CD4-positive, CD25-positive, alpha-beta regulatory T cell (primary cell): ENCODE results near the gene RASGRF1. TPM values are rescaled to one million over a fixed set of nuclear protein-coding genes. Genes with fewer than 3 reads are reported as not detected.

ENCODE experiments used
- ATAC-seq, 2 donors: fragments of 150-1000 bp; cut with Tn5 transposase; one replicate each; pipeline ENCODE4 v1.10.0; 2021; ENCODE audit warnings: low read depth in 2 of 2, moderate number of reproducible peaks in 2 of 2, moderate library complexity in 1 of 2
- DNase-seq, 3 donors: peaks; one replicate each; pipeline versions ENCODE4 v3.0.0 to v3.0.0-alpha.2; 2012 to 2022; ENCODE audit warnings: mixed read lengths in 1 of 3
- H3K27ac ChIP-seq: one replicate; pipeline ENCODE4 v1.7.0; 2013; ENCODE audit warnings: mild to moderate bottlenecking, low read length; ENCODE audit not compliant: insufficient read depth, poor library complexity, severe bottlenecking
- H3K27me3 ChIP-seq: one replicate; pipeline ENCODE4 v1.7.0; 2013; ENCODE audit warnings: low read length; ENCODE audit not compliant: control insufficient read depth, insufficient read depth
- H3K36me3 ChIP-seq: one replicate; pipeline ENCODE4 v1.7.0; 2013; ENCODE audit warnings: mild to moderate bottlenecking, low read length, moderate library complexity; ENCODE audit not compliant: control insufficient read depth, insufficient read depth
- H3K4me1 ChIP-seq: 2 replicates; pipeline ENCODE4 v1.7.0; 2013; ENCODE audit warnings: mild to moderate bottlenecking, low read length; ENCODE audit not compliant: insufficient read depth, control insufficient read depth, poor library complexity, severe bottlenecking
- H3K4me3 ChIP-seq: one replicate; pipeline ENCODE4 v1.7.0; 2013; ENCODE audit warnings: low read depth, mild to moderate bottlenecking, low read length, moderate library complexity
- H3K9me3 ChIP-seq, 2 experiments: 1 replicate in 1 of 2; 2 replicates in 1 of 2; pipeline ENCODE4 v1.7.0; 2013; ENCODE audit warnings: low read length in 2 of 2, mild to moderate bottlenecking in 1 of 2, moderate library complexity in 1 of 2; ENCODE audit not compliant: control insufficient read depth in 2 of 2
- H3K27ac Mint-ChIP-seq, 3 donors: one replicate each; pipeline ENCODE4 v1.8.0; 2020 to 2022; ENCODE audit warnings: mild to moderate bottlenecking in 3 of 3, mixed read lengths in 3 of 3, moderate library complexity in 2 of 3
- H3K27me3 Mint-ChIP-seq: one replicate; pipeline ENCODE4 v1.8.0; 2022; ENCODE audit warnings: mild to moderate bottlenecking, mixed read lengths
- H3K36me3 Mint-ChIP-seq: one replicate; pipeline ENCODE4 v1.8.0; 2020; ENCODE audit warnings: mixed read lengths
- H3K4me1 Mint-ChIP-seq, 4 donors: one replicate each; pipeline ENCODE4 v1.8.0; 2020 to 2022; ENCODE audit warnings: mixed read lengths in 4 of 4, mild to moderate bottlenecking in 1 of 4
- H3K4me3 Mint-ChIP-seq, 4 donors: one replicate each; pipeline ENCODE4 v1.8.0; 2020 to 2022; ENCODE audit warnings: mild to moderate bottlenecking in 4 of 4, mixed read lengths in 4 of 4, moderate library complexity in 3 of 4
- H3K9me3 Mint-ChIP-seq, 7 donors: one replicate each; pipeline ENCODE4 v1.8.0; 2020 to 2022; ENCODE audit warnings: mixed read lengths in 7 of 7, mild to moderate bottlenecking in 3 of 7, moderate library complexity in 2 of 7
- polyA plus RNA-seq, 4 donors: library from polyadenylated mRNA; unstranded; fragments of 300-500 nt; fragmentation: Illumina TruSeq; gene quantifications; one replicate each; pipeline ENCODE4 v1.2.3, GENCODE V29; 2021
- total RNA-seq: library from RNA; stranded (reverse); gene quantifications from one replicate; pipeline ENCODE4 v1.2.3, GENCODE V29; 2022

The RASGRF1 gene
- total and polyA plus RNA-seq, 5 donors from 2014 or later, result not detected

- no peaks in the 10 kb centered on the region for H3K36me3 Mint-ChIP-seq
Observed at GRCh38 chr15:78979456-78980320, 110.9 kb downstream of the RASGRF1 start.

GRCh38 chr15:78978601-78979179 lies 111.9 kb downstream of the RASGRF1 start:
- no peak for DNase-seq
- no peak overlapping the region for H3K4me3 ChIP-seq

More at GRCh38 chr15:78979456-78980320, 110.9 kb downstream of the RASGRF1 start:
- ATAC-seq, result no peak
- Histone ChIP-seq H3K4me3 (no peak overlapping the region), H3K36me3 (no peaks in the 10 kb centered on the region), H3K9me3 (no peaks in the 10 kb centered on the region), H3K27me3 (no peaks in the 10 kb centered on the region), H3K27ac (no peak overlapping the region), H3K4me1 (no peaks in the 10 kb centered on the region)
- Mint-ChIP-seq H3K9me3 (no peaks in the 10 kb centered on the region), H3K4me3 (no peak overlapping the region), H3K27ac (no peak overlapping the region), H3K4me1 (peaks cover 0 to 9% (median 6%) of the 10 kb centered on the region in 4 donors), H3K27me3 (peaks cover 6% of the 10 kb centered on the region)
- DNase-seq, result peak in 2 of 3 donors; percentile 11 to 64

DNA sequence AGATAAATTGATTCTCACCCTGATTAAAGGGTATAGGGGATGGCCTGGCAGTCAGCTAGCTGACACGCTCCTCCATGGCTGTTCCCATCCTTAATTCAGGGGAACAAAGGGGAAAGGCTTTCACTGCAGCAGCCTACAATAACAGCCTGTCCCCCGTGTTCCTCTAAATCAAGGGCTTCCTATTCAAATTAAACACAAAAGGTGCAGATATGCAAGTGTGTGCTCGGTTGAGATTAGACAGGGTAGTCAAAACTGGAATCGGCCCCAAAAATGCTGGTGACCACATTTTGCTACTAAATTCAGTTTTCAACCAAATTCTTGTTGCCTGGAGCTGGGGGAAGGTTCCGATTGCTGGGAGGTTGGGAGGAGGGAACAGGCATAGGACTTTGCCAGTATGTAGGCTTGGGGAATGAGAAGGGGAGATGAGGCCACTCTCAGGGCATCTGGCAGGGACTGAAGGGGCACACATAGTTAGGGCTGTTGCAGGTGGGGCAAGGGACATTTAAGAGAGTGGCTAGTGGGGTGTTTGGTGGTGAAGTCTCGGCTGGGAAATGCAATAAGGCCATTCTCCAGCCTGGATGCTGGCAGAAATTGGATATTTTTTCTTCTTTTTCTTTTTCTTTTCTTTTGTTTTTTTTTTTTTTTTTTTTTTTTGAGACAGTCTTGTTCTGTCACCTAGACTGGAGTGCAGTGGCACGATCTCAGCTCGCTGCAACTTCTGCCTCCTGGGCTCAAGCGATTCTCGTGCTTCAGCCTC lies 112.8 kb downstream of the RASGRF1 start:
- ATAC-seq, result no peak
- Mint-ChIP-seq H3K4me1 (peaks cover 0 to 9% (median 6%) of the 10 kb centered on the region in 4 donors), H3K36me3 (no peaks in the 10 kb centered on the region), H3K4me3 (no peak overlapping the region), H3K27me3 (peaks cover 6% of the 10 kb centered on the region), H3K9me3 (peaks cover 0 to 3% (median 0%) of the 10 kb centered on the region in 7 donors), H3K27ac (no peak overlapping the region)
- H3K4me1 ChIP-seq, result no peaks in the 10 kb centered on the region
- H3K9me3 ChIP-seq, result no peaks in the 10 kb centered on the region
- H3K27ac ChIP-seq, result no peak overlapping the region
- no peaks in the 10 kb centered on the region for H3K27me3 ChIP-seq
- H3K36me3 ChIP-seq, result no peaks in the 10 kb centered on the region
- H3K4me3 ChIP-seq, result no peak overlapping the region
- no peak for DNase-seq

More at GRCh38 chr15:78978601-78979179, 111.9 kb downstream of the RASGRF1 start:
- ATAC-seq, result no peak
- Mint-ChIP-seq H3K27me3 (peaks cover 6% of the 10 kb centered on the region), H3K9me3 (peaks cover 0 to 3% (median 0%) of the 10 kb centered on the region in 7 donors), H3K36me3 (no peaks in the 10 kb centered on the region), H3K27ac (no peak overlapping the region), H3K4me3 (no peak overlapping the region), H3K4me1 (peaks cover 0 to 9% (median 6%) of the 10 kb centered on the region in 4 donors)
- no peaks in the 10 kb centered on the region for H3K4me1 ChIP-seq
- no peaks in the 10 kb centered on the region for H3K36me3 ChIP-seq
- no peak overlapping the region for H3K27ac ChIP-seq
- no peaks in the 10 kb centered on the region for H3K9me3 ChIP-seq
- no peaks in the 10 kb centered on the region for H3K27me3 ChIP-seq

GRCh38 chr15:78977091-78977571 lies 113.4 kb downstream of the RASGRF1 start:
- H3K9me3 Mint-ChIP-seq, result peaks cover 0 to 3% (median 0%) of the 10 kb centered on the region in 7 donors
- no peaks in the 10 kb centered on the region for H3K36me3 ChIP-seq
- H3K27me3 ChIP-seq, result no peaks in the 10 kb centered on the region
- H3K27ac ChIP-seq, result no peak overlapping the region
- no peak overlapping the region for H3K4me3 Mint-ChIP-seq
- no peaks in the 10 kb centered on the region for H3K9me3 ChIP-seq
- DNase-seq, result peak in 1 of 3 donors; percentile 34
- no peaks in the 10 kb centered on the region for H3K36me3 Mint-ChIP-seq
- H3K27me3 Mint-ChIP-seq, result peaks cover 6% of the 10 kb centered on the region
- H3K4me3 ChIP-seq, result no peak overlapping the region
- no peaks in the 10 kb centered on the region for H3K4me1 ChIP-seq
- H3K27ac Mint-ChIP-seq, result no peak overlapping the region
- H3K4me1 Mint-ChIP-seq, result peaks cover 0 to 9% (median 6%) of the 10 kb centered on the region in 4 donors
- ATAC-seq, result peak in 1 of 2 donors; percentile 58

GRCh38 chr15:78976691-78977090 lies 113.9 kb downstream of the RASGRF1 start:
- DNase-seq (no peak), ATAC-seq (no peak)
- no peaks in the 10 kb centered on the region for H3K4me1 ChIP-seq
- H3K27me3 Mint-ChIP-seq, result peaks cover 6% of the 10 kb centered on the region
- no peak overlapping the region for H3K27ac Mint-ChIP-seq
- H3K36me3 ChIP-seq, result no peaks in the 10 kb centered on the region
- H3K9me3 ChIP-seq, result no peaks in the 10 kb centered on the region
- no peak overlapping the region for H3K4me3 Mint-ChIP-seq
- H3K27me3 ChIP-seq, result no peaks in the 10 kb centered on the region
- H3K9me3 Mint-ChIP-seq, result peaks cover 0 to 3% (median 0%) of the 10 kb centered on the region in 7 donors
- no peaks in the 10 kb centered on the region for H3K36me3 Mint-ChIP-seq
- H3K4me1 Mint-ChIP-seq, result peaks cover 0 to 9% (median 6%) of the 10 kb centered on the region in 4 donors
- H3K27ac ChIP-seq, result no peak overlapping the region
- H3K4me3 ChIP-seq, result no peak overlapping the region

DNA sequence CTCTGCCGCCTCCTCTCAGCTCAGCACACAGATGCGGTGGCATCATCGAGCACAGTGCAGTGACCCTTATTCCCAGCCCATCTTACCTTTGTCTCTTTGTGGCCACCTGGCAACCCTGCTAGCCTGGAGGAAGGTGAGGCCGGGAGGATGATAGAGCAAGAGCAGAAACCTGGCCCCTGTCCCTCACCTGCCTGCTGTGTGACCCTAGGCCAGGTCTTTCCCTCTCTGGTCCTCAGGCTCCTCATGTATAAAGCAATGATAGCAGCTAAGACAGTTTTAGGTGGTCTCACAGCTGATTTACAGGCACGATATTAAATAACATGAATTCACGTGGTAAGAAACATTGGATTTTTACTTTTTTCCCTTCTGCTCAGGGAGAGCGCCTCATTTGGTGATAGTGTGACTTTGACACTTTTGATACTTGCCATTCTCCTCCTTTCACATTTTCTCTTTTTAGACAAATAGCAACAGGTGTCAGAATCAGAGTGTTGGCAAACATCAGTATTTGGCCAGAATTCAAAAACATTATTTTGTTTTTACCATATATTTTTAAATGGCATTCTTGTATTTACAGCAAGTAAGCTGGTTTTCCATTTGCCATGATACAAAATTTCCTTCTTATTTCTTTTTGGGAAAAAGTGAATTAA lies 116.2 kb downstream of the RASGRF1 start:
- no peaks in the 10 kb centered on the region for H3K9me3 ChIP-seq
- Mint-ChIP-seq H3K4me1 (peaks cover 0 to 9% (median 6%) of the 10 kb centered on the region in 4 donors), H3K27me3 (peaks cover 6% of the 10 kb centered on the region), H3K36me3 (no peaks in the 10 kb centered on the region), H3K27ac (no peak overlapping the region), H3K9me3 (peaks cover 0 to 3% (median 0%) of the 10 kb centered on the region in 7 donors), H3K4me3 (no peak overlapping the region)
- no peak for DNase-seq
- no peaks in the 10 kb centered on the region for H3K4me1 ChIP-seq
- no peaks in the 10 kb centered on the region for H3K36me3 ChIP-seq
- no peak for ATAC-seq
- H3K27ac ChIP-seq, result no peak overlapping the region
- no peaks in the 10 kb centered on the region for H3K27me3 ChIP-seq
- H3K4me3 ChIP-seq, result no peak overlapping the region

GRCh38 chr15:78969687-78970349 lies 120.8 kb downstream of the RASGRF1 start:
- peaks cover 5% of the 10 kb centered on the region for H3K27me3 Mint-ChIP-seq

More at GRCh38 chr15:78969687-78970349, 120.8 kb downstream of the RASGRF1 start:
- Histone ChIP-seq H3K27ac (no peak overlapping the region), H3K4me3 (no peak overlapping the region), H3K4me1 (no peaks in the 10 kb centered on the region), H3K27me3 (no peaks in the 10 kb centered on the region), H3K9me3 (no peaks in the 10 kb centered on the region), H3K36me3 (no peaks in the 10 kb centered on the region)
- H3K4me1 Mint-ChIP-seq, result no peaks in the 10 kb centered on the region
- H3K27ac Mint-ChIP-seq, result no peak overlapping the region
- DNase-seq, result no peak
- H3K9me3 Mint-ChIP-seq, result peaks cover 0 to 3% (median 0%) of the 10 kb centered on the region in 7 donors
- H3K36me3 Mint-ChIP-seq, result peaks cover 3% of the 10 kb centered on the region
- H3K4me3 Mint-ChIP-seq, result peak overlapping the region in 1 of 4 donors; percentile 51
- no peak for ATAC-seq
